Femur (tissue), 1 donor: ENCODE results near the gene RNF224.
"Not testable (repeated sequence)": the region's sequence is repeated elsewhere in the genome, so short reads cannot be mapped to it uniquely, and the experiment has no call there.

Source experiments
- DNase-seq: peaks from one replicate; pipeline ENCODE4 v3.0.0-alpha.2; 2017

The RNF224 gene

DNA sequence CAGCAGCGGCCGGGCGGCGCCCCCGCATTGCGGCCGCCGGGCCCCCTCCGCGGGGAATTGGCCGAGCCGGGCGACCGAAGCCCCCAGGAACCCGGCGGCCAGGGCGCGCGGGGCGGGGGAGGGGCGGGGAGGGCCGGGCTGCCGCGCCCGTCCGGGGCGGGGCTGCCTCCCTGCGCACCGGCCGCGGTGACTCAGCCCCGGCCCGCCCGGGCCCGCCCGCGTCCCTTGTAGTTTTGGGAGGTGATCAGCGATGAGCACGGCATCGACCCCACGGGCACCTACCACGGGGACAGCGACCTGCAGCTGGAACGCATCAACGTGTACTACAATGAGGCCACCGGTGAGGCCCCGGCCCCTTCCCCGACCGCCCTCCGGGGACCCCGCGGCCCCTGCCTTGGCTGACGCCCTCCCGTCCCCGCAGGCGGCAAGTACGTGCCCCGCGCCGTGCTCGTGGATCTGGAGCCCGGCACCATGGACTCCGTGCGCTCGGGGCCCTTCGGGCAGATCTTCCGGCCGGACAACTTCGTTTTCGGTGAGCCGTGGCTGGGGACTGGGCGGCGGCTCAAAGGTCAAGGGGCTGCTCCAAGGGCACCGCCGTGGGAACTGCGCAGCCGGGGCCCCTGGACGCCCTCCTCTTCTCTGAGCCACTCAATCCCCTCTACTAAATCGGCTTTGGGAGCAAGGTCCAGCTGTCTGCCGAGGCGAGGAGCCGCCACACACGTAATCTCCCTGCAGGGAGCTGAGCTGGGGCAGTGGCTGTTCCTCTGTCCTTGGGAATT lies 14.4 kb downstream of the RNF224 start:
- DNase-seq, result no peak

DNA sequence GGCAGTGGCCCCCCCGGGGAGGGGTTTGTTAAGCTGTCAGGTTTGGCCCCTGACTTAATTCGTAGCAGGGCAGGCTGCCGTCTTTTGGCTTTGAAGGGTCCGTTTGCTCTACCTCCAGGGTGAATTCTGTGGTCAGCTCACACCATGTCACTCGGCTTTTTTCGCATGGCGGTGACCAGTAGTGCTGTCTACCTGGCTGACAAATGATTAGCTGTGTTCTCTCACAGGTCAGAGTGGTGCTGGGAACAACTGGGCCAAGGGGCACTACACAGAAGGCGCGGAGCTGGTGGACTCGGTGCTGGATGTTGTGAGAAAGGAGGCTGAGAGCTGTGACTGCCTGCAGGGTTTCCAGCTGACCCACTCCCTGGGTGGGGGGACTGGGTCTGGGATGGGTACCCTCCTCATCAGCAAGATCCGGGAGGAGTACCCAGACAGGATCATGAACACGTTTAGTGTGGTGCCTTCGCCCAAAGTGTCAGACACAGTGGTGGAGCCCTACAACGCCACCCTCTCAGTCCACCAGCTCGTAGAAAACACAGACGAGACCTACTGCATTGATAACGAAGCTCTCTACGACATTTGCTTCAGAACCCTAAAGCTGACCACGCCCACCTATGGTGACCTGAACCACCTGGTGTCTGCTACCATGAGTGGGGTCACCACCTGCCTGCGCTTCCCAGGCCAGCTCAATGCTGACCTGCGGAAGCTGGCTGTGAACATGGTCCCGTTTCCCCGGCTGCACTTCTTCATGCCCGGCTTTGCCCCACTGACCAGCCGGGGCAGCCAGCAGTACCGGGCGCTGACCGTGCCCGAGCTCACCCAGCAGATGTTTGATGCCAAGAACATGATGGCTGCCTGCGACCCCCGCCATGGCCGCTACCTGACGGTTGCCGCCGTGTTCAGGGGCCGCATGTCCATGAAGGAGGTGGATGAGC lies 15.2 kb downstream of the RNF224 start:
- DNase-seq, result no peak

GRCh38 chr9:137243266-137243625 lies 15.9 kb downstream of the RNF224 start:
- not testable (repeated sequence) for DNase-seq

GRCh38 chr9:137243626-137244485 lies 16.6 kb downstream of the RNF224 start:
- DNase-seq, result no peak

- no peak for DNase-seq
These were observed 17.5 kb downstream of the RNF224 start for GRCh38 chr9:137244486-137245449.

DNA sequence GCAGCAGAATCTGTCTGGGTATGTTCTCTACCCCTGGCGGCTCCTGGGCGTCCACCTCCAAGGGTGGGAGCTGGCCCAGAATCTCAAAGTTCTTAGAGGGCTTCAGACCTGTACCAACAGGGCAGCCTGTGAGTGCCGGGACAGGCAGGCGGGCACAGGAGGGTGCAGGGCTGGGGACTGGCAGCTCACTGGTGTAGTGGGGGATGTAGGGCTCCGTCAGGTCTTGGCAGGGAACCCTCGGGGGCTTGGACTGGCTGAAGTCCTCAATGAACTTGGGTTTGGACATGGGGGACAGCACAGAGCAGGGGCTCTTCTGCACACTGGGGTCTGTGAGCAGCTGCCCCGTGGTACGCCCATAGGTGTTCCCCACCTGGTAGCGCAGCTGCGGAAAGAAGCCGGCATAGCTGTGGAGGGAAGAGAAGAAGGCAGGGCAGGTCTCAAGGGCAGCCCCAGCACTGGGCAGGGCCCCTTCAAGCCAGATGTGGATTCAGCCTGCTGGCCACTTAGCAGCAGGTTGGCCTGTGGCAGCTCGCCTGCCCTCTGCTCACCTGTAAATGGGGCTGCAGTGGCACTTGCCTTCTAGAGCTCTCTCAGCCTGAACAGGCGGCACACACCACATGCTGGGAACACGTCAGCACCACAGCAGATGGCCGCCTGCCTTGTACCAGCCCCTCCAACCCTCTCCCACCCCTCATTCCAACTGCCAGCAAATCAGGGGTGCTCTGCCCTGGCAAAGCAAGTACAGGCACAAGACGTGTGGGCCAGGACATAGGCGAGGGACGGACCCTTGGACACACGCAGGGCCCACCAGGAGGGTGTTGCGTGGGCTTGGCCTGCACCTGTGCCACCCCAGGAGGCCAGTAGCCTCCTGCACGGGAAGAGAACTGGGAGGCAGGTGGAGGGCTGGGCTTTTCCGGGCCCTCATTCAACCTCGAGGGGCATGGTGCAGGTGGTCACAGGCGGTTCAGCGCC lies 18.4 kb downstream of the RNF224 start:
- no peak for DNase-seq

GRCh38 chr9:137247135-137247915 lies 20.0 kb downstream of the RNF224 start:
- no peak for DNase-seq

GRCh38 chr9:137247916-137248175 lies 20.5 kb downstream of the RNF224 start:
- DNase-seq, result no peak

DNA sequence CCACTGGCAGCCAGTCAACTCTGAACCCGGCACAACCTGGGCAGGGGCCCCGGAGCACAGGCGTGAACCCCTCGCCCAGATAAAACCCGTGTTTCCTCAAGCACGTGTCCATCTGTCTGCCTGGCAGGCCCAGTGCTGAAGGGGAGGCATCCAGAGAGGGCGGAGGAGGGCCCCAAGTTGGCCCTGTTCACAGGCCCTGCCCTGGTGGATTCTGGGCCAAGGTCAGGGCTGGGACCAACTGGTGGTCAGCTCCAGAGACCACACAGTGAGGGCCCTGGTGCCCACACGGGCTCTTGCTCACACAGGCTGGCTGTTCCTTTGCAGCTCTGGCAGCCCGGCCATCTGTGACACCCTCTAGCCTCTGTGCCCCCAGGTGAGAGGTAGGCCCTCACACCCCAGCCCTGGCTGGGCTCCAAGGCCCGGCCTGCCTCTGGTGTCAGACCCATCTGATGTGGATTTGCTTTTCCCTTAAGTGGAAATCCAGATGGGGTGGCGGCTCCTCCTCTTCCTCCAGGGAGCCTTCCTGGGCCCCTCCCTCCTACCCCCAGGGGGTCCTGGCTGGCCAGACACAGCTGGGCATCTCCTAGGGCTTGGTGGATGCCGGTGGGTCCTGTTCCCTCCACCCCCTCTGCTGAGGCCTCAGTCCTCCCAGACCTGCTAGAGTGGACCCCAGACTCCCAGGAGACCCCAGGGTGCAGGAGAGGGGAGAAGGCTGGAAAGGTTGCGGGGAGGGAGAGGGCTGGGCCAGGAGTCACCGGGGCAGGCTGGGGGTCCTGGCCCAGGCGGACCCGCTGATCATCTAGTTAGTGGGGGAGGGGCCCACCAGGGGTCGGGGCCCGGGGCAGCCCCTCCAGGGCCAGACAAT lies 23.3 kb downstream of the RNF224 start:
- DNase-seq, result no peak

DNA sequence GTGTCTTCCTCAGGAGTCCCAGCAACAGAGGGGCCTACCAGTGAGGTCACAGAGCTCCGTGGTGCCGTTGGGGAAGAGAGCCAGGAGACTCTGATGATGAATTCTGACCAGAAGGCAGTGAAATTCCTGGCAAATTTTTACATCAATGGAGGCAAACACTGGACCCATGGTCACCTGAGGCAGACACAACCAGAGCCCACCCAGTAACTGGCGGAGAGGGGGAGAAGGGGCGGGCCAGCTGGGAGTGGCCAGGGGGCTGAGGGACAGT lies 23.8 kb downstream of the RNF224 start, which contains the start of gene STPG3:
TSS of gene STPG3 (plus strand) at position 93 of the 268 bp plus-strand sequence. CDS start at position 94, 1 bp downstream.
- no peak for DNase-seq

- no peak for DNase-seq
These were observed 24.4 kb downstream of the RNF224 start for GRCh38 chr9:137251490-137252268.

DNA sequence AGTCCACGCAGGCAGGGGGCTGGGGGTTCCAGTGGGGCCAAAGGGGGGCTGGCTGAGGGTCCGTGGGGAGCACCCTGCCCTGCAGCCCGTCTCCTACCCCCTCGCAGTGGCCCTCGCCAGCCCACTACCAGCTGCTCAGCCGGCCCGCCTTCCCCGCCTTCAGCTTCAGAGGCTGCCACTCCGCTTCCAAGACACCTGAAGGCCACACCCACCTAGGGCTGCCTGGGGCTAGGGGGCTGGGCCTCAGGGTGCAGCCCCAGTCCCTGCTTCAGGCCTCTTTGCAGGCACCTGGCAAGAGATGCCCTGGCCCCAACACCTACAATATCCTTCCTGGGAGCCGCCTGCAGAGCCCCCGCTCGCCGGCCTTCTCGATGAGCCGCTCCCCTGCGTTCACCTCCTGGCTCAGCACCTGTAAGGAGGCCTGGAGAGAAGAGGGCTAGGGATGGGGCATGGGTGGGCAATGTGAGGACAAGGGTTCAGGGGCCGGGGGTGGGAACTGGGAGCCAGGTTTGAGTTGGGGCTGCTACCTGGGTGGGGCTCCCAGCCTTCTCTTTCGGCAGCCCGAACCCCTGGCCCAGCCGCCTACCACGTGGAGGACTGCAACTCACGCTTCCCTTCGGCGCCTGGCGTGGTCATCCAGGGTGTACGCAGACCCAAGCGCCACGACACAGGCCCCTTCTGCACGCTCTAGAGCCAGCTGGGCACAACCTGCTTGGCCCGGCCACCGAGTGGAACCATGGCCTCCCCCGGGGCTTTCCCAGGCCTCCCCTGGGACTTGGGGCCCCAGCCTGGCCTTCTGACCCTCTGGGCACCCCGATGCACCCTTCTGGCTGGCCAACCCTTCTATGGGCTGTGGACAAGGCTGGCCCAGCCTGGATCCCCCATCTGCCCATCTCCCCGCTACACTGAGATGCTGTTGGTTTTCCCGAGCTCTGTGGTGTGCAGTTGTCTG lies 25.5 kb downstream of the RNF224 start:
- DNase-seq, result no peak

DNA sequence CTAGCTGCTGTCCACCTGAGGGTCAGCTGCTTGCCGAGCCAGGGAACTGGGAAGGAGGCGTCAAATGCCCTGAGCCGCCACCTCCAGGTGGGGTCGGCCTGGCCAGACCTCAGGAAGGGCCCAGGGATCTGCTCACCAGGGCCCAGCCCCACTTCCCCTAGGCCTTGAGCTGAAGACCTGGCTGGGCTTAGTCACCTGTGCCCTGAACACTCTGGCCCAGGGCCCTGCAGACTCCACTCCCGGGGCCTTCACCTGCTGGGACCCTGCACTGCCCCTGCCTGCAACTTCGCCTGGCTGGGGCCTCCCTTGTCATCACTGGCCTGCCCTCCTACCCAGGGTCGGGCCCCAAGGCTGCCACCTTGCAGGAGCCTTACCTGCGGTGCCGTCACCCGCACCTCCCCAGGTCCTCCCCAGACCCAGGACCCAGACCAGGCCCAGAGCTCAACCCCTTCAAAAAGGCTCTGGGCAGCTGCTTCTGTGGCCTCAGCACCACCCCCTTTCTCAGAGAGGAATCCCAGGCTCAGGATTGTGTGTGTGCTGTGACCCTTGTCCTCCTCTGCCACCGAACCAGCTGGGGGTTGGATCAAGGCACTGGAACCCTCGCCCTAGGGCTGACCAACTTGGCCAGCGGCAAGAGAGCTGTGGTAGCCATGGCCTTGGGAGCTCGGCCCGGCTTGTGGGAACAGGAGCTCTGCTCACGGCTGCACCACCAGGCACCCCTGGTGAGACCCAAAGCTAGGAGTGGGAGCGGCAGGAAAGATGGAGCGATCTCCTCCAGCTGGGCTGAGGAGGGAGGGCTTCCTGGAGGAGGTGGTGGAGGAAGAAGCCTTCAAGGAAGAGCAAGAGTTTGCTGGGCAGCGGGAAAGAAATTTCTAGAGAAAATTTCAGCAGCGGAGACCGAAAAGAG lies 26.7 kb downstream of the RNF224 start:
- no peak for DNase-seq

DNA sequence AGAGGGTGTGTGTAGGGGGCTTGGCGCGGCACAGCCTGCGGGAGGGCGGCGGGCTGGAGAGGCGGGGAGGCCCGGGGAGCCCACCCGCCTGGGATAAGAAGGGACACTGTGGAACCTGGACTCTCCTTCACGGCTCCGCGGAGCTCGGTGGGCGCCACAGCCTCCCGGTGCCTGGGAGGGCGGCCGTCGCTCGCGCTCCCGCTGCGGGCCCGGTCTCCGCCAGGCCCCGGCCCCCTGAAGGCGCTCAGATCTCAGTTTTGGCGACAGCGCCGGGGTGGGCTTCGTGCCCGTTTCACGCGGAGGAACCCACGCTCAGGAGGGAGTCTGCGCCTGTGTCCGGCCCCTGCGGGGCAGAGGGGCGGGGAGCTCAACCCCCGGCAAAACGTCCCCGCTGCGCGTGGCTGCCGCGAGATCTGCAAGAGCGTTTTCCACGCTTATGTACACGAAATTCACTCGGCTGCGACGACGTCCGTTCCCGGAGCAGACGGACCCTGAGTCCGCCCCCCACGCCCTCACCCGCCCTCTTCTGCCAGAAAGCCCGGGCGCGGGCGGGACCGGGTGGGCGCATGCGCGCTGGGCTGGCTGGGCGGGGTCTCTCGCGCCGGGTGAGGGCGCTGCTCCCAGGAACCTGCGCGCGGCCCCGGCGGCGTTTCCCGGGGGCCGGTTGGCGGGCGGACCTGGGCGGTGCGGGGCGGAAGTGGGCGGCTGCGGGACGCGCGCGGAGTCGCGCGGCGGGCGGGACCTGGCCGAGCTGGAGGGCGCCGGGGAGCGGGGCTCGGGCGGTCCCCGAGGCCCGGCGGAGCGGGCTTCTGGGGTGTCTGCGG lies 27.5 kb downstream of the RNF224 start, which contains the start of gene NELFB:
TSS of gene NELFB (plus strand) at position 704 of the 824 bp plus-strand sequence.
- DNase-seq, result peak; percentile 96
